SK-N-SH (cell line): ENCODE data around the gene GFPT2. TPM values are rescaled to one million over a fixed set of nuclear protein-coding genes. Genes with fewer than 3 reads are reported as not detected.

ENCODE experiments used
- CTCF ChIA-PET: fragments of 300-600, 350-600 bp; formaldehyde crosslinking; extraction: SDS; loops from one replicate; lab custom pipeline; 2021; lab: Yijun Ruan, JAX
- POLR2A ChIA-PET: fragments of 350-600 bp; sonication (Branson Sonifier 250); formaldehyde crosslinking; extraction: SDS; loops from one replicate; lab custom pipeline; 2020; ENCODE audit warnings: antibody characterized with exemption, inconsistent platforms; lab: Yijun Ruan, JAX
- DNase-seq: peaks from one replicate; pipeline ENCODE4 v3.0.0; 2012
- H2AFZ ChIP-seq: fragments of 200-600 bp; sonication (generic); 2 replicates; pipeline ENCODE4 v1.8.1; 2016; ENCODE audit warnings: antibody characterized with exemption, mild to moderate bottlenecking, low read depth
- H3F3A ChIP-seq: fragments of 200-600 bp; sonication (generic); replicated peaks from 2 replicates; pipeline ENCODE3; 2016; ENCODE audit warnings: antibody characterized with exemption, mild to moderate bottlenecking; ENCODE audit not compliant: insufficient read depth
- H3K27ac ChIP-seq, 2 experiments: fragments of 200-500 bp in 1 of 2; fragments of 200-600 bp in 1 of 2; sonication (Bioruptor generic) in 1 of 2; sonication (generic), shearing (Covaris generic) in 1 of 2; 2 replicates each; pipeline versions ENCODE4 v1.5.1 to v1.6.1; 2014 to 2016; ENCODE audit warnings: low read depth in 2 of 2, inconsistent platforms in 1 of 2, low read length in 1 of 2, mild to moderate bottlenecking in 1 of 2, mixed read lengths in 1 of 2
- H3K27me3 ChIP-seq: fragments of 200-600 bp; sonication (generic), shearing (Covaris generic); 2 replicates; pipeline ENCODE4 v1.6.1; 2016; ENCODE audit warnings: mixed run types; ENCODE audit not compliant: insufficient read depth
- H3K36me3 ChIP-seq, 2 experiments: fragments of 200-500 bp in 1 of 2; fragments of 200-600 bp in 1 of 2; sonication (Bioruptor generic) in 1 of 2; sonication (generic) in 1 of 2; replicated peaks in 1 of 2; 2 replicates each; pipeline versions ENCODE3 to v1.5.1; 2014 to 2016; ENCODE audit warnings: low read length in 1 of 2, mild to moderate bottlenecking in 1 of 2; ENCODE audit not compliant: insufficient read depth in 2 of 2, control insufficient read depth in 1 of 2
- H3K4me1 ChIP-seq, 2 experiments: fragments of 200-500 bp in 1 of 2; fragments of 200-600 bp in 1 of 2; sonication (Bioruptor generic) in 1 of 2; sonication (generic), shearing (Covaris generic) in 1 of 2; 2 replicates each; pipeline versions ENCODE4 v1.5.1 to v1.6.1; 2014 to 2016; ENCODE audit warnings: low read depth in 1 of 2, low read length in 1 of 2, mixed run types in 1 of 2; ENCODE audit not compliant: insufficient read depth in 2 of 2, control insufficient read depth in 1 of 2
- H3K4me2 ChIP-seq: fragments of 200-600 bp; sonication (generic), shearing (Covaris generic); 2 replicates; pipeline ENCODE4 v1.6.1; 2017; ENCODE audit warnings: mixed run types
- H3K4me3 ChIP-seq, 2 experiments: fragments of 200-500 bp in 1 of 2; fragments of 200-600 bp in 1 of 2; sonication (Bioruptor generic) in 1 of 2; sonication (generic), shearing (Covaris generic) in 1 of 2; 2 replicates each; pipeline versions ENCODE4 v1.5.1 to v1.8.1; 2014 to 2016; ENCODE audit warnings: low read depth in 2 of 2, inconsistent platforms in 1 of 2, low read length in 1 of 2, mild to moderate bottlenecking in 1 of 2, mixed read lengths in 1 of 2, moderate library complexity in 1 of 2
- H3K79me2 ChIP-seq: fragments of 200-600 bp; sonication (generic); 2 replicates; pipeline ENCODE4 v1.8.1; 2017; ENCODE audit warnings: mild to moderate bottlenecking; ENCODE audit not compliant: insufficient read depth
- H3K9ac ChIP-seq: fragments of 200-600 bp; sonication (generic); 2 replicates; pipeline ENCODE4 v1.6.1; 2017; ENCODE audit warnings: mixed run types
- H3K9me2 ChIP-seq: fragments of 200-600 bp; sonication (generic); 2 replicates; pipeline ENCODE4 v1.6.1; 2017; ENCODE audit warnings: mixed run types
- H3K9me3 ChIP-seq: fragments of 200-600 bp; sonication (generic); 2 replicates; pipeline ENCODE4 v1.6.1; 2017; ENCODE audit warnings: mixed run types, mild to moderate bottlenecking, moderate library complexity
- H4K20me1 ChIP-seq: fragments of 200-600 bp; sonication (generic); 2 replicates; pipeline ENCODE4 v1.6.1; 2017; ENCODE audit warnings: mild to moderate bottlenecking, mixed run types; ENCODE audit not compliant: insufficient read depth
- CHD2 ChIP-seq: fragments of 150-350 bp; IDR thresholded peaks from 2 replicates; pipeline ENCODE4 v1.6.1; 2018; ENCODE audit warnings: low read length; ENCODE audit not compliant: partially characterized antibody
- EP300 ChIP-seq, 2 experiments: IDR thresholded peaks; 2 replicates each; pipeline versions ENCODE4 v1.4.0 to v1.6.1; 2012; ENCODE audit warnings: borderline replicate concordance in 1 of 2, low read depth in 1 of 2, low read length in 1 of 2
- FOSL2 ChIP-seq: IDR thresholded peaks from 2 replicates; pipeline ENCODE4 v1.4.0; 2012; ENCODE audit warnings: low read depth, mild to moderate bottlenecking, moderate library complexity, borderline replicate concordance
- FOXJ3 ChIP-seq: sonication (generic); formaldehyde crosslinking; IDR thresholded peaks from 2 replicates; pipeline ENCODE4 v1.5.1; 2020; ENCODE audit warnings: mild to moderate bottlenecking, missing genetic modification reagents
- FOXM1 ChIP-seq: IDR thresholded peaks from 2 replicates; pipeline ENCODE4 v1.4.0; 2012; ENCODE audit warnings: low read depth, mild to moderate bottlenecking
- GABPA ChIP-seq: IDR thresholded peaks from 2 replicates; pipeline ENCODE4 v1.4.0; 2012; ENCODE audit warnings: low read depth, mild to moderate bottlenecking
- IRF3 ChIP-seq: fragments of 150-350 bp; IDR thresholded peaks from 2 replicates; pipeline ENCODE4 v1.6.1; 2016; ENCODE audit warnings: mild to moderate bottlenecking, low read depth, low read length
- MEF2A ChIP-seq: IDR thresholded peaks from 2 replicates; pipeline ENCODE4 v1.4.0; 2012; ENCODE audit warnings: low read depth, borderline replicate concordance
- NFIC ChIP-seq: IDR thresholded peaks from 2 replicates; pipeline ENCODE4 v1.4.0; 2012; ENCODE audit warnings: borderline replicate concordance
- NRF1 ChIP-seq: IDR thresholded peaks from 2 replicates; pipeline ENCODE4 v1.6.1; 2012; ENCODE audit warnings: low read depth, mild to moderate bottlenecking, low read length
- POLR2AphosphoS5 ChIP-seq: IDR thresholded peaks from 2 replicates; pipeline ENCODE4 v1.6.1; 2012; ENCODE audit warnings: low read depth, low read length
- RAD21 ChIP-seq: IDR thresholded peaks from 2 replicates; pipeline ENCODE4 v1.6.1; 2012; ENCODE audit warnings: mild to moderate bottlenecking, low read length
- RCOR1 ChIP-seq: fragments of 150-350 bp; IDR thresholded peaks from 2 replicates; pipeline ENCODE4 v1.6.1; 2017; ENCODE audit warnings: antibody characterized with exemption, low read length
- RXRA ChIP-seq: IDR thresholded peaks from 2 replicates; pipeline ENCODE4 v1.4.0; 2012; ENCODE audit warnings: low read depth, mild to moderate bottlenecking, borderline replicate concordance
- SIN3A ChIP-seq: IDR thresholded peaks from 2 replicates; pipeline ENCODE4 v1.6.1; 2012; ENCODE audit warnings: low read depth, mild to moderate bottlenecking, low read length, moderate library complexity, borderline replicate concordance
- SMC3 ChIP-seq: IDR thresholded peaks from 2 replicates; pipeline ENCODE4 v1.6.1; 2012; ENCODE audit warnings: low read depth, low read length, improper control_type of control experiment
- USF1 ChIP-seq: IDR thresholded peaks from 2 replicates; pipeline ENCODE4 v1.4.0; 2012; ENCODE audit warnings: low read depth, borderline replicate concordance
- USF2 ChIP-seq: fragments of 150-350 bp; IDR thresholded peaks from 2 replicates; pipeline ENCODE4 v1.6.1; 2017; ENCODE audit warnings: antibody characterized with exemption, low read length, low read depth, borderline replicate concordance
- YY1 ChIP-seq: IDR thresholded peaks from 2 replicates; pipeline ENCODE4 v1.4.0; 2012; ENCODE audit warnings: low read depth, mild to moderate bottlenecking
- ZBTB33 ChIP-seq: IDR thresholded peaks from 2 replicates; pipeline ENCODE4 v1.4.0; 2012; ENCODE audit warnings: low read depth, borderline replicate concordance
- WGBS: methylation state at CpG from one replicate; pipeline ENCODE4 v1.1.6; 2017; ENCODE audit warnings: low lambda C conversion rate; 5-methylcytosine and 5-hydroxymethylcytosine counted together
- polyA plus RNA-seq, 3 experiments: library from polyadenylated mRNA; depleted of rRNA; stranded (reverse); fragments of >200 nt; gene quantifications; 2 replicates each; pipeline ENCODE4 v1.2.3, GENCODE V29; 2012

GFPT2 gene
- polyA plus RNA-seq, 1 of the 3 experiments (the other 2 are of a cell fraction), result 8.1 TPM

GRCh38 chr5:180303226-180304015, 49.7 kb downstream of the GFPT2 start:
- H3F3A ChIP-seq, result no peaks in the 10 kb centered on the region
- H3K79me2 ChIP-seq, result no peaks in the 10 kb centered on the region
- TF ChIP-seq IRF3 (no peak), SIN3A (no peak), POLR2AphosphoS5 (no peak), RAD21 (no peak), NRF1 (no peak), EP300 (IDR thresholded peaks at IDR 0.05; ENCODE audit: borderline replicate concordance in 1 of 2, low read depth in 1 of 2, low read length in 1 of 2) (no peak), USF2 (no peak), FOXM1 (no peak), NFIC (no peak), FOXJ3 (CRISPR knock-in tag) (no peak), FOSL2 (no peak), RXRA (no peak), ZBTB33 (no peak), GABPA (no peak), USF1 (no peak), RCOR1 (no peak), SMC3 (no peak), MEF2A (no peak), CHD2 (no peak), YY1 (no peak)
- H2AFZ ChIP-seq, result no peak overlapping the region
- H3K36me3 ChIP-seq, result no peaks in the 10 kb centered on the region
- no peaks in the 10 kb centered on the region for H4K20me1 ChIP-seq
- H3K9me3 ChIP-seq, result no peaks in the 10 kb centered on the region
- ChIA-PET POLR2A (interaction anchor here (1.2 kb wide), 1 partner anchor 10 kb away, joined by 6 read pairs; no protein-coding TSS in a partner anchor), CTCF (interaction anchor here (0.9 to 6.6 kb wide), 5 partner anchors 10 to 165 kb away, joined by 3 to 98 read pairs (median 11); partner anchors contain the start of gene MAPK9)
- no peak overlapping the region for H3K4me3 ChIP-seq
- WGBS, result 85% methylated on average over 16 of the region's 17 CpGs
- no peak for DNase-seq
- H3K27ac ChIP-seq, result no peak overlapping the region
- peaks cover 0 to 19% of the 10 kb centered on the region in 2 experiments; a peak in 1 of 4 replicates for H3K4me1 ChIP-seq
- H3K9ac ChIP-seq, result no peak overlapping the region
- no peak overlapping the region for H3K4me2 ChIP-seq
- H3K9me2 ChIP-seq, result no peaks in the 10 kb centered on the region
- no peaks in the 10 kb centered on the region for H3K27me3 ChIP-seq
